NT2/D1 (cell line): ENCODE data around the gene SERPINA10.
"Not testable (repeated sequence)": the region's sequence is repeated elsewhere in the genome, so short reads cannot be mapped to it uniquely, and the experiment has no call there.

Experiments used
- SUZ12 ChIP-seq: IDR thresholded peaks from 2 replicates; pipeline ENCODE4 v1.6.1; 2011; ENCODE audit not compliant: insufficient read length, insufficient read depth; ENCODE audit errors: extremely low read depth
- YY1 ChIP-seq: IDR thresholded peaks from 2 replicates; pipeline ENCODE4 v1.6.1; 2011; ENCODE audit not compliant: insufficient read length, insufficient read depth
- ZNF274 ChIP-seq: IDR thresholded peaks from 2 replicates; pipeline ENCODE4 v1.6.1; 2011; ENCODE audit warnings: mild to moderate bottlenecking, low read depth, low read length

DNA sequence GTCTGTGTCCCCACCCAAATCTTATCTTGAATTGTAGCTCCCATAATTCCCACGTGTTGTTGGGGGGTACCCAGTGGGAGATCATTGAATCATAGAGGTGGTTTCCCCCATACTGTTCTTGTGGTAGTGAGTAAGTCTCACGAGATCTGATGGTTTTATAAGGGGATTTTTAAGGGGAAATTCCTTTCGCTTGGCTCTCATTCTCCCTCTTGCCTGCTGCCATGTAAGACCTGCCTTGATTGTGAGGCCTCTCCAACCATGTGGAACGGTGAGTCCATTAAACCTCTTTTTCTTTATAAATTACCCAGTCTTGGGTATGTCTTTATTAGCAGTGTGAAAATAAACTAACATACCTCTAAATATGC lies 3.1 kb upstream of the SERPINA10 start:
- TF ChIP-seq YY1, ZNF274, SUZ12: not testable (repeated sequence)
